Measurements from ENCODE around the gene PXN.

DNA sequence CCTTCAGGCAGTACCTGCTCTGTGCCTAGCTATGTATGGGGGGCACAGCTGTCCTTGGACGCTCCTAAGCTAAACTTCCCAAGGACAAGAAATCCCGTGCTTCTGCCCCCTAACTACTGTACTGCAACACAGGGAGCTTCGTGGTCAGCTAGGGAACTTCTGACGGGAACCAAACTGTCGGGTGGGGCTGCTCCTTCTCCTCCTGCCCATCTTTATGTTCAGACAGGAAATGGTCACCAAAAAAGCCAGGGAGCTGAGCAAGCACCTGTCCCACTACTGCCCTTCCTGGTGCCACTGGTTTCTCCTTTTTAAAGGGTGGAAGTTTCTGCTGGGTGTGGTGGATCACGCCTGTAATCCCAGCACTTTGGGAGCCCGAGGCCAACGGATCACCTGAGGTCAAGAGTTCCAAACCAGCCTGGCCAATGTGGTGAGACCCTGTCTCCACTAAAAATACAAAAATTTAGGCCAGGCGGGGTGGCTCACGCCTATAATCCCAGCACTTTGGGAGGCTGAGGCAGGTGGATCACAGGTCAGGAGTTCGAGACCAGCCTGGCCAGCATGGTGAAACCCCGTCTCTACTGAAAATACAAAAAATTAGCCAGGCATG is 26.6 kb downstream of the PXN start:
- TF ChIP-seq, protein P1, sequence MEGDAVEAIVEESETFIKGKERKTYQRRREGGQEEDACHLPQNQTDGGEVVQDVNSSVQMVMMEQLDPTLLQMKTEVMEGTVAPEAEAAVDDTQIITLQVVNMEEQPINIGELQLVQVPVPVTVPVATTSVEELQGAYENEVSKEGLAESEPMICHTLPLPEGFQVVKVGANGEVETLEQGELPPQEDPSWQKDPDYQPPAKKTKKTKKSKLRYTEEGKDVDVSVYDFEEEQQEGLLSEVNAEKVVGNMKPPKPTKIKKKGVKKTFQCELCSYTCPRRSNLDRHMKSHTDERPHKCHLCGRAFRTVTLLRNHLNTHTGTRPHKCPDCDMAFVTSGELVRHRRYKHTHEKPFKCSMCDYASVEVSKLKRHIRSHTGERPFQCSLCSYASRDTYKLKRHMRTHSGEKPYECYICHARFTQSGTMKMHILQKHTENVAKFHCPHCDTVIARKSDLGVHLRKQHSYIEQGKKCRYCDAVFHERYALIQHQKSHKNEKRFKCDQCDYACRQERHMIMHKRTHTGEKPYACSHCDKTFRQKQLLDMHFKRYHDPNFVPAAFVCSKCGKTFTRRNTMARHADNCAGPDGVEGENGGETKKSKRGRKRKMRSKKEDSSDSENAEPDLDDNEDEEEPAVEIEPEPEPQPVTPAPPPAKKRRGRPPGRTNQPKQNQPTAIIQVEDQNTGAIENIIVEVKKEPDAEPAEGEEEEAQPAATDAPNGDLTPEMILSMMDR (IDR thresholded peaks at IDR 0.05), result no peak
- TF ChIP-seq POLR2A (IDR thresholded peaks at IDR 0.05), result no peak
